Breast epithelium (tissue), 3 donors: ENCODE data around the gene PTGER3.

Experiments
- POLR2A ChIP-seq: fragments of 450-650 bp; IDR thresholded peaks from one replicate; pipeline ENCODE4 v1.6.1; 2016; ENCODE audit warnings: antibody characterized with exemption, mild to moderate bottlenecking, moderate library complexity
- POLR2AphosphoS5 ChIP-seq, 3 donors: sonication (generic); formaldehyde crosslinking; IDR thresholded peaks; one replicate each; pipeline ENCODE4 v1.6.1; 2017; ENCODE audit warnings: antibody characterized with exemption in 3 of 3
- TF ChIP-seq, protein P1 (sequence below), 3 donors: fragments of 450-650 bp; IDR thresholded peaks; one replicate each; pipeline ENCODE4 v1.5.1; 2016 to 2017; ENCODE audit warnings: antibody characterized with exemption in 3 of 3, mild to moderate bottlenecking in 3 of 3, moderate library complexity in 3 of 3

GRCh38 chr1:71086331-71086730 lies 38.7 kb upstream of the PTGER3 start:
- TF ChIP-seq, protein P1, sequence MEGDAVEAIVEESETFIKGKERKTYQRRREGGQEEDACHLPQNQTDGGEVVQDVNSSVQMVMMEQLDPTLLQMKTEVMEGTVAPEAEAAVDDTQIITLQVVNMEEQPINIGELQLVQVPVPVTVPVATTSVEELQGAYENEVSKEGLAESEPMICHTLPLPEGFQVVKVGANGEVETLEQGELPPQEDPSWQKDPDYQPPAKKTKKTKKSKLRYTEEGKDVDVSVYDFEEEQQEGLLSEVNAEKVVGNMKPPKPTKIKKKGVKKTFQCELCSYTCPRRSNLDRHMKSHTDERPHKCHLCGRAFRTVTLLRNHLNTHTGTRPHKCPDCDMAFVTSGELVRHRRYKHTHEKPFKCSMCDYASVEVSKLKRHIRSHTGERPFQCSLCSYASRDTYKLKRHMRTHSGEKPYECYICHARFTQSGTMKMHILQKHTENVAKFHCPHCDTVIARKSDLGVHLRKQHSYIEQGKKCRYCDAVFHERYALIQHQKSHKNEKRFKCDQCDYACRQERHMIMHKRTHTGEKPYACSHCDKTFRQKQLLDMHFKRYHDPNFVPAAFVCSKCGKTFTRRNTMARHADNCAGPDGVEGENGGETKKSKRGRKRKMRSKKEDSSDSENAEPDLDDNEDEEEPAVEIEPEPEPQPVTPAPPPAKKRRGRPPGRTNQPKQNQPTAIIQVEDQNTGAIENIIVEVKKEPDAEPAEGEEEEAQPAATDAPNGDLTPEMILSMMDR (IDR thresholded peaks at IDR 0.05), result no peak
- TF ChIP-seq POLR2AphosphoS5 (IDR thresholded peaks at IDR 0.05) (no peak), POLR2A (no peak)
